Suprapubic skin (tissue), 4 donors: Measurements from ENCODE around the gene BNIP5. TPM values are rescaled to one million over a fixed set of nuclear protein-coding genes. Genes with fewer than 3 reads are reported as not detected.

ENCODE experiments used
- DNase-seq, 2 donors: peaks; one replicate each; pipeline ENCODE4 v3.0.0-alpha.2; 2019; ENCODE audit warnings: low spot score in 2 of 2
- H3K27ac ChIP-seq: fragments of 200-600 bp; sonication (generic); one replicate; pipeline ENCODE4 v1.5.1; 2019
- H3K27me3 ChIP-seq: fragments of 200-600 bp; sonication (generic); one replicate; pipeline ENCODE4 v1.5.1; 2019
- H3K36me3 ChIP-seq: fragments of 200-600 bp; sonication (generic); one replicate; pipeline ENCODE4 v1.5.1; 2019
- H3K4me1 ChIP-seq: fragments of 200-600 bp; sonication (generic); one replicate; pipeline ENCODE4 v1.5.1; 2019
- H3K4me3 ChIP-seq: fragments of 200-600 bp; sonication (generic); one replicate; pipeline ENCODE4 v1.5.1; 2019; ENCODE audit warnings: mild to moderate bottlenecking
- H3K9me3 ChIP-seq: fragments of 200-600 bp; sonication (generic); one replicate; pipeline ENCODE4 v1.5.1; 2019
- EP300 ChIP-seq: sonication (generic); formaldehyde crosslinking; IDR thresholded peaks from one replicate; pipeline ENCODE4 v1.6.1; 2017; ENCODE audit warnings: antibody characterized with exemption
- POLR2A ChIP-seq, 2 donors: fragments of 450-650 bp; IDR thresholded peaks; one replicate each; pipeline ENCODE4 v1.6.1; 2017; ENCODE audit warnings: antibody characterized with exemption in 2 of 2, mild to moderate bottlenecking in 2 of 2, moderate library complexity in 2 of 2
- POLR2AphosphoS5 ChIP-seq, 3 donors: sonication (generic); formaldehyde crosslinking; IDR thresholded peaks; one replicate each; pipeline ENCODE4 v1.6.1; 2017; ENCODE audit warnings: antibody characterized with exemption in 3 of 3
- WGBS: methylation state at CpG from one replicate; pipeline ENCODE4 v1.1.5; 2018; 5-methylcytosine and 5-hydroxymethylcytosine counted together
- total RNA-seq, 4 donors: library from RNA; depleted of rRNA; stranded (reverse); fragments of >200 nt; gene quantifications; one replicate each; pipeline ENCODE4 v1.1.0, GENCODE V29; 2016
- TF ChIP-seq, protein P1 (sequence below), 2 donors: fragments of 200-600 bp in 1 of 2; fragments of 450-650 bp in 1 of 2; sonication (generic) in 1 of 2; IDR thresholded peaks; one replicate each; pipeline ENCODE4 v1.5.1; 2016 to 2019; ENCODE audit warnings: antibody characterized with exemption in 2 of 2, mild to moderate bottlenecking in 1 of 2, moderate library complexity in 1 of 2

Gene BNIP5
- total RNA-seq, 4 donors from 2014 or later, result 0.11 TPM; not detected in 3

DNA sequence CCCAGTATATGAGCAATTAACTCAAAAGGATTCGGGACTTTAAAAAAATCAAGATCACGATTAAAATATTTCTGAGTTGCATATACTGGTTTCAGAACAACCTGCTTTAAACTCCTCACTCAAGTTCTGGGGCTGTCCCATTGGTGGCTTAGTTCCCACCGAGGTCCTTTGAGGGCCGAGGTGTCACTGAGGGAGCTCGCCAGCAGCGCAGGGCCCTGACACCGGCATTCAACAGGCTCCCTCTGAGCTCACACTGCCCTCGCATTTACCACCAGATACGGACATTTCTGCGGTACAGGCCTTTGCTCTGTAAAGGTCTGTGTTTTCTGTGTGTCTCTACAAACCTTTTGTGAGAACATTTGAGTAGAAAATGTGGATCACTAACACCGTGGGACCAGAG, 24.4 kb upstream of the BNIP5 start:
- Histone ChIP-seq H3K36me3 (no peaks in the 10 kb centered on the region), H3K27me3 (no peaks in the 10 kb centered on the region), H3K9me3 (no peaks in the 10 kb centered on the region), H3K27ac (no peak overlapping the region), H3K4me3 (no peak overlapping the region), H3K4me1 (peaks cover 12% of the 10 kb centered on the region)
- WGBS, result 91% methylated on average over 11 of the region's 11 CpGs
- DNase-seq, result no peak
- TF ChIP-seq, protein P1, sequence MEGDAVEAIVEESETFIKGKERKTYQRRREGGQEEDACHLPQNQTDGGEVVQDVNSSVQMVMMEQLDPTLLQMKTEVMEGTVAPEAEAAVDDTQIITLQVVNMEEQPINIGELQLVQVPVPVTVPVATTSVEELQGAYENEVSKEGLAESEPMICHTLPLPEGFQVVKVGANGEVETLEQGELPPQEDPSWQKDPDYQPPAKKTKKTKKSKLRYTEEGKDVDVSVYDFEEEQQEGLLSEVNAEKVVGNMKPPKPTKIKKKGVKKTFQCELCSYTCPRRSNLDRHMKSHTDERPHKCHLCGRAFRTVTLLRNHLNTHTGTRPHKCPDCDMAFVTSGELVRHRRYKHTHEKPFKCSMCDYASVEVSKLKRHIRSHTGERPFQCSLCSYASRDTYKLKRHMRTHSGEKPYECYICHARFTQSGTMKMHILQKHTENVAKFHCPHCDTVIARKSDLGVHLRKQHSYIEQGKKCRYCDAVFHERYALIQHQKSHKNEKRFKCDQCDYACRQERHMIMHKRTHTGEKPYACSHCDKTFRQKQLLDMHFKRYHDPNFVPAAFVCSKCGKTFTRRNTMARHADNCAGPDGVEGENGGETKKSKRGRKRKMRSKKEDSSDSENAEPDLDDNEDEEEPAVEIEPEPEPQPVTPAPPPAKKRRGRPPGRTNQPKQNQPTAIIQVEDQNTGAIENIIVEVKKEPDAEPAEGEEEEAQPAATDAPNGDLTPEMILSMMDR (IDR thresholded peaks at IDR 0.05), result no peak
- TF ChIP-seq POLR2A (IDR thresholded peaks at IDR 0.05) (no peak), POLR2AphosphoS5 (IDR thresholded peaks at IDR 0.05) (no peak), EP300 (no peak)

DNA sequence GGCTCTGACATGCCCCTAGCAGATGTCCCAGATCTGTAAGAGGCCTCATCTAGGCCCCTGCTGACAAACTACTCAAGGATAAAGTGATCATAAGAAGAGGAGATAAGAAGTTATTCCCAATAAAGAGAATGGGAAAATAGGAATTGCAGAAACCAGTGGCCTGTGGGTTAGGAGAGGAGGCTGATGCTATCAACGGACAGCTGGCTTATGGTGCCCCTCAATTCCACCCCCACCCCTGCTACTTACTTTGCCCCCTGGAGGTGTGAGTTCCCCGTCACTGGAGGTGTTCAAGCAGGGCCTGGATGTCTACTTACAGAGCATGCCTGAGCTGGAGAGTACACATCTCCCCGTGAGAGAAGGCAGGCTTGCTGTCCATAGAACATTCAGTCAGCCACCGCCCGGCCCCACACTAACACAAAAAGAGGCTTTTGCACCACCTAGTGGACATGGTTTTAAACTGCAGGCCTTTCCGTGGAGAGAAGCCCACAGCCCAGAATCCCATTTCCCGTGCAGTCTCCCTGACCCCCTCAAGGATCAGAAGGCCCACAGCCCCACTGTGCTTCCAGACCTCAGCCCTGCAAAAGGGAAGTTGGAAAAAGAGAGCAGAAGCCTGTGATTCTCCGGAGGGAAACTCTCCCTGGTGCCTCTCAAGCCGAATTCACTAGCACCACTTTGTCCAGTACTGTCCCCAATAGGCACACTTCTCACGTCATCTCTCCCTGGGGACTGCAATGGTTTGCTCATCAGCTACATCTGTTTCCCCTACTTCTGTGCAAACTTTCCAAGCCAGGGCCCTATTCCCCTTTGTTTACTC, 23.8 kb upstream of the BNIP5 start:
- DNase-seq, result peak; percentile 85 to 89
- 26% methylated on average over 8 of the region's 10 CpGs for WGBS
- Histone ChIP-seq H3K4me1 (peaks cover 12% of the 10 kb centered on the region), H3K36me3 (no peaks in the 10 kb centered on the region), H3K27me3 (no peaks in the 10 kb centered on the region), H3K4me3 (no peak overlapping the region), H3K9me3 (no peaks in the 10 kb centered on the region), H3K27ac (no peak overlapping the region)
- TF ChIP-seq, protein P1 (IDR thresholded peaks at IDR 0.05), result peak; percentile 78 to 86
- TF ChIP-seq EP300, result no peak

DNA sequence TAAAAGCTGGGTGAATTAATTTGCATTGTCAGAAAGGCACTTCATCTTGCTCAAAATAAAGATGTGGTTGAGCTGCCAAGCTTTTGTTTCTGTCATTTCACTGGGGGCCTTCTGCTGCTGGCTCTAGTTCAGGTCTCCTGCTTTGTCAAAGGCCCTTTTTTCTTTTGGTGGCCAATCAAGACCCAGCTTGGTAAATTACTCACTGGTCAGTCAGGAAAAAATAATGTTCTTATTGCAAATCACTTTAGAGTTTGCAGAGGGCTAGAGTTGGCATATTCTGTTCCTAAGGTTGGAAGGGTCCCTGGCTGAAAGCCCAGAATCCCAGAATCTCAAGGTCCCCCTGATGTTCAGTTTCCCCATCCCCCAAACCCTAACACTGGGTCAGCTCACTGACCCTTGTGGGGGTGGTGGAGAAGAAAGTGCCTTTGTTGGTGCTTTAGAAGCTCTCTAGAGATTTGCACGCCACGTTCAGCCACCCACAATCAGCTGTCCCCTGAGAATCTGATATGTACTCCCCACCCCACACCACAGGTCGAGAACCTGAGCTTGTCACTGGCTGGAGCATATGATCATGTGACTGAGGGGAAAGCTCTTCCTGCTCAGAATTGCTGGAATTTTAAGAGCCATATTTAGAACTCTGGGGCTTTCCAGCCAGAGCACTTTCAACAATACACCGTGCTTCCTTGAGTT, 21.7 kb upstream of the BNIP5 start:
- Histone ChIP-seq H3K27me3 (no peaks in the 10 kb centered on the region), H3K4me3 (no peak overlapping the region), H3K4me1 (peaks cover 12% of the 10 kb centered on the region), H3K36me3 (no peaks in the 10 kb centered on the region), H3K9me3 (no peaks in the 10 kb centered on the region), H3K27ac (peak overlapping the region; percentile 7)
- TF ChIP-seq, protein P1 (IDR thresholded peaks at IDR 0.05), result no peak
- TF ChIP-seq EP300 (no peak), POLR2AphosphoS5 (IDR thresholded peaks at IDR 0.05) (no peak), POLR2A (IDR thresholded peaks at IDR 0.05) (no peak)
- no peak for DNase-seq
- 52% methylated on average over 4 of the region's 4 CpGs for WGBS

DNA sequence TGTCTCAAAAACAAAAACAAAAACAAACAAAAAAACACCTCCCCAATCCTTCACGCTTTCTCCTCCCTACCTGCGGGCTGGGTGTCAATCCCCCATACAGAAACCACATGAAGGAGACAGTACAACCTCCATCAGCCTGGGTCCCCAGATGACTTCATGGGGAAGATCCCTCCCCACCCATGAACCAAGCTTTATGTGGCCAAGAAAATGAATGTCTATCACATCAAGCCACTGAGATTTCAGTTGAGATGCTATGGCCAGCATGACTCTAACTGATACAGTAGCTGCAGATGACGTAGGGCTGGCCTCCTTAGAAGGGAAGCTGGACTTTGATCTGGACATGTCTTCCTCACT, 21.2 kb upstream of the BNIP5 start:
- no peak overlapping the region for H3K4me3 ChIP-seq
- 91% methylated on average over 3 of the region's 3 CpGs for whole genome bisulfite sequencing
- no peaks in the 10 kb centered on the region for H3K36me3 ChIP-seq
- no peak for DNase-seq
- TF ChIP-seq POLR2A (IDR thresholded peaks at IDR 0.05) (no peak), POLR2AphosphoS5 (IDR thresholded peaks at IDR 0.05) (no peak), EP300 (no peak)
- TF ChIP-seq, protein P1 (IDR thresholded peaks at IDR 0.05), result no peak
- no peaks in the 10 kb centered on the region for H3K9me3 ChIP-seq
- H3K4me1 ChIP-seq, result peaks cover 12% of the 10 kb centered on the region
- no peaks in the 10 kb centered on the region for H3K27me3 ChIP-seq
- no peak overlapping the region for H3K27ac ChIP-seq

DNA sequence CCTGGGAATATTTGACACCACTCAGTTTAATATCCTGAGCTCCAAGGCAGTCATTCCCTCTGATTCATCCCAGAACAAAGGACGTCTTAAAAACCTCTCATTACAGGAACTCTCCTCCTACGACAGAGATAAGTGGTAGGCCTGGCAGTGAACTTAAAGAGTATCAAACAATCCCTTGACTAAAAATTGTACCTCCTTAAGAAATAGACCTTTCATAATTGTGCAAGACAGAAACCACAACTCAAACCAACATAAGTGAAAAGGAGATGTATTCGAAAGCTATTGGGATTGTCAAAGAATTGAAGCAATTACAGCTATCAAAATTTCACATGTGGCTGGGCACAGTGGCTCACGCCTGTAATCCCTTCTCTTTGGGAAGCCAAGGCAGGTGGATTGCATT, 19.1 kb upstream of the BNIP5 start:
- H3K36me3 ChIP-seq, result no peaks in the 10 kb centered on the region
- no peaks in the 10 kb centered on the region for H3K9me3 ChIP-seq
- DNase-seq, result no peak
- H3K27ac ChIP-seq, result no peak overlapping the region
- no peaks in the 10 kb centered on the region for H3K27me3 ChIP-seq
- WGBS, result 85% methylated on average over 4 of the region's 4 CpGs
- H3K4me3 ChIP-seq, result no peak overlapping the region
- H3K4me1 ChIP-seq, result peaks cover 12% of the 10 kb centered on the region
- TF ChIP-seq, protein P1 (IDR thresholded peaks at IDR 0.05), result no peak
- TF ChIP-seq POLR2A (IDR thresholded peaks at IDR 0.05) (no peak), POLR2AphosphoS5 (IDR thresholded peaks at IDR 0.05) (no peak)
